Retinal pigment epithelial cell (primary cell): ENCODE results near the gene SND1.

Experiments
- DNase-seq: peaks from one replicate; pipeline ENCODE4 v3.0.0-alpha.2; 2010; ENCODE audit warnings: low read depth
- H3K4me3 ChIP-seq: 2 replicates; pipeline ENCODE4 v1.5.1; 2011; ENCODE audit warnings: mild to moderate bottlenecking, low read length, control low read depth, moderate library complexity
- CTCF ChIP-seq: conservative IDR thresholded peaks from 2 replicates; pipeline ENCODE4 v1.5.1; 2011; ENCODE audit warnings: low read depth, low read length, control low read depth, inconsistent platforms

Gene SND1

GRCh38 chr7:127710635-127711034 is 58.6 kb downstream of the SND1 start:
- no peak for DNase-seq
- TF ChIP-seq CTCF, result no peak
- H3K4me3 ChIP-seq, result no peak overlapping the region

GRCh38 chr7:127711872-127712271 is 59.9 kb downstream of the SND1 start:
- H3K4me3 ChIP-seq, result no peak overlapping the region
- no peak for DNase-seq
- no peak for TF ChIP-seq CTCF

GRCh38 chr7:127713006-127713405 is 61.0 kb downstream of the SND1 start:
- TF ChIP-seq CTCF, result no peak

GRCh38 chr7:127713758-127714157 is 61.8 kb downstream of the SND1 start:
- TF ChIP-seq CTCF, result no peak
- H3K4me3 ChIP-seq, result no peak overlapping the region
- no peak for DNase-seq

More at GRCh38 chr7:127713006-127713405, 61.0 kb downstream of the SND1 start:
- H3K4me3 ChIP-seq, result no peak overlapping the region
- no peak for DNase-seq

GRCh38 chr7:127715272-127715671 is 63.3 kb downstream of the SND1 start:
- no peak overlapping the region for H3K4me3 ChIP-seq
- DNase-seq, result no peak
- no peak for TF ChIP-seq CTCF

GRCh38 chr7:127715901-127716300 is 63.9 kb downstream of the SND1 start:
- no peak for DNase-seq
- no peak overlapping the region for H3K4me3 ChIP-seq
- no peak for TF ChIP-seq CTCF

- DNase-seq, result no peak
- no peak overlapping the region for H3K4me3 ChIP-seq
- no peak for TF ChIP-seq CTCF
Observed at GRCh38 chr7:127717502-127718339, 65.7 kb downstream of the SND1 start.
